Stimulated activated CD4-positive, alpha-beta T cell treated with anti-CD3 and anti-CD28 coated beads, Interleukin-4, amount 100 ng/mL, for 24 hours (primary cell): ENCODE data around the gene SNRNP70.

Experiments used
- DNase-seq: peaks from one replicate; pipeline ENCODE4 v3.0.0-alpha.2; 2020

The SNRNP70 gene

GRCh38 chr19:49149652-49150105 is 64.4 kb downstream of the SNRNP70 start:
- DNase-seq, result no peak

- DNase-seq, result peak; percentile 29
Observed at GRCh38 chr19:49150106-49150943, 65.1 kb downstream of the SNRNP70 start.

GRCh38 chr19:49150944-49151243 is 65.6 kb downstream of the SNRNP70 start:
- no peak for DNase-seq

- no peak for DNase-seq
Observed at GRCh38 chr19:49151267-49152118, 66.2 kb downstream of the SNRNP70 start.

GRCh38 chr19:49152119-49152550 is 66.9 kb downstream of the SNRNP70 start:
- no peak for DNase-seq

- no peak for DNase-seq
Observed at GRCh38 chr19:49153167-49153809, 68.0 kb downstream of the SNRNP70 start.

GRCh38 chr19:49154279-49154678 is 69.0 kb downstream of the SNRNP70 start:
- no peak for DNase-seq

- DNase-seq, result no peak
Observed at GRCh38 chr19:49155005-49155819, 70.0 kb downstream of the SNRNP70 start, which contains the start of gene HRC. HRC (minus strand) TSS chr19:49155396; CDS start chr19:49155237, 159 bp downstream.

GRCh38 chr19:49155820-49156346 is 70.6 kb downstream of the SNRNP70 start:
- no peak for DNase-seq

- peak; percentile 52 for DNase-seq
Observed at GRCh38 chr19:49157445-49158224, 72.4 kb downstream of the SNRNP70 start, which contains the start of gene TRPM4. TRPM4 (plus strand) TSS chr19:49157792; CDS start chr19:49157867, 75 bp downstream.
